ENCODE measurements around the gene LSAMP.

- TF ChIP-seq, protein P1, sequence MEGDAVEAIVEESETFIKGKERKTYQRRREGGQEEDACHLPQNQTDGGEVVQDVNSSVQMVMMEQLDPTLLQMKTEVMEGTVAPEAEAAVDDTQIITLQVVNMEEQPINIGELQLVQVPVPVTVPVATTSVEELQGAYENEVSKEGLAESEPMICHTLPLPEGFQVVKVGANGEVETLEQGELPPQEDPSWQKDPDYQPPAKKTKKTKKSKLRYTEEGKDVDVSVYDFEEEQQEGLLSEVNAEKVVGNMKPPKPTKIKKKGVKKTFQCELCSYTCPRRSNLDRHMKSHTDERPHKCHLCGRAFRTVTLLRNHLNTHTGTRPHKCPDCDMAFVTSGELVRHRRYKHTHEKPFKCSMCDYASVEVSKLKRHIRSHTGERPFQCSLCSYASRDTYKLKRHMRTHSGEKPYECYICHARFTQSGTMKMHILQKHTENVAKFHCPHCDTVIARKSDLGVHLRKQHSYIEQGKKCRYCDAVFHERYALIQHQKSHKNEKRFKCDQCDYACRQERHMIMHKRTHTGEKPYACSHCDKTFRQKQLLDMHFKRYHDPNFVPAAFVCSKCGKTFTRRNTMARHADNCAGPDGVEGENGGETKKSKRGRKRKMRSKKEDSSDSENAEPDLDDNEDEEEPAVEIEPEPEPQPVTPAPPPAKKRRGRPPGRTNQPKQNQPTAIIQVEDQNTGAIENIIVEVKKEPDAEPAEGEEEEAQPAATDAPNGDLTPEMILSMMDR (IDR thresholded peaks at IDR 0.05), result no peak
- no peak for TF ChIP-seq POLR2A (IDR thresholded peaks at IDR 0.05)
These were observed 676.6 kb downstream of the LSAMP start for GRCh38 chr3:115768661-115769060.

Measured in esophagus squamous epithelium (tissue), 4 donors.